ENCODE results near the gene YJEFN3.

GRCh38 chr19:19490214-19490968 is 38.3 kb upstream of the YJEFN3 start:
- TF ChIP-seq EZH2 (IDR thresholded peaks at IDR 0.05), result no peak
- TF ChIP-seq CTCF (IDR thresholded peaks at IDR 0.05), result peak; percentile 92
- no peak for TF ChIP-seq EZH2phosphoT487 (IDR thresholded peaks at IDR 0.05)
